Esophagus muscularis mucosa (tissue), 3 donors: Measurements from ENCODE around the gene PRKCH.

Experiments used
- CTCF ChIP-seq, 3 experiments: fragments of 200-600 bp in 2 of 3; fragments of 450-650 bp in 1 of 3; sonication (generic) in 2 of 3; IDR thresholded peaks; one replicate each; pipeline ENCODE4 v1.5.1; 2017 to 2019; ENCODE audit warnings: antibody characterized with exemption in 3 of 3, mild to moderate bottlenecking in 2 of 3, moderate library complexity in 1 of 3
- EP300 ChIP-seq: sonication (generic); formaldehyde crosslinking; IDR thresholded peaks from one replicate; pipeline ENCODE4 v1.6.1; 2017; ENCODE audit warnings: antibody characterized with exemption

GRCh38 chr14:61462566-61463193 is 141.3 kb downstream of the PRKCH start:
- no peak for TF ChIP-seq CTCF (IDR thresholded peaks at IDR 0.05)
- no peak for TF ChIP-seq EP300
